Activated T-cell treated with anti-CD3 and anti-CD28 coated beads for 48 hours (primary cell): ENCODE results near the gene TRAF4.
A peak's percentile ranks its signal among the peaks of the same experiment; 100 is the strongest.
"Not testable (repeated sequence)": the region's sequence is repeated elsewhere in the genome, so short reads cannot be mapped to it uniquely, and the experiment has no call there.

Experiments
- DNase-seq: peaks from one replicate; pipeline ENCODE4 v3.0.0-alpha.2; 2020; ENCODE audit warnings: low read depth

TRAF4 gene

DNA sequence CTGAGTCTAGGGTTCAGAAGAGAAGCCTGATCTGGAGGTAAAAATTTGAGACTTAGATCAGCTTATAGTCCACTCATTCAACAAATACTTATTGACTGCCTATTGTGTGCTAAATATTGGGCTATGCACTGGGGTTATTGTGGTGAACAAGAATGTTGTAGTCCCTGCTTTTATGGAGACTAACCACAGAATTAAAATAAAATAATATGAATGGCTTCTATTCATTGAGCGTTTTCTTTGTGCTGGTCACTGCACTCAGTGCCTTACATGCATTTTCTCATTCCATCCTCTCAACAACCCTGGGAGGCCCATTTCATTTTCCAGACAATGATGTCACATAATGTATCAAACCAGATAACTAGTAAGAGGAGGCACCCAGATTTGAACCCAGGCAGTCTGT is 10.5 kb upstream of the TRAF4 start:
- no peak for DNase-seq

DNA sequence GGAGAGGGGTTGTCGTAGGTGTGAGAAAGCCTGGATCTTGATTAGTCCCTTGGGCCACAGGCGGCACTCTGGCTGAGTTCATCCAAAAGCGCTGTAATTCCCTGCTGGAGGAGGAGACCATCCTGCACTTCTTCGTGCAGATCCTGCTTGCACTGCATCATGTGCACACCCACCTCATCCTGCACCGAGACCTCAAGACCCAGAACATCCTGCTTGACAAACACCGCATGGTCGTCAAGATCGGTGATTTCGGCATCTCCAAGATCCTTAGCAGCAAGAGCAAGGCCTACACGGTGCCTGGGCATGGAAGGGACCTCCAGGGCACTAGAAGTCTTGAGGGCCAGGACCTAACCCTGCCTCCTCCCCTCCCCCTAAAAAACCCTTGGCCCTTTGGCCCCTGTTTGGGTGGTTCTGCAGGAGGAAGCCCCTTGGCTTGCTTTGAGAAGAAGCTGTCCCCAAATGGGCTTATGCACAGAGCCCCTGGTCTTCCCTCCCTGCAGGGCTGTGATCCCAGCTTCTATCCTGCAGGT is 9.0 kb upstream of the TRAF4 start:
- DNase-seq: no peak

GRCh38 chr17:28735242-28735722 is 8.5 kb upstream of the TRAF4 start:
- DNase-seq: no peak

- not testable (repeated sequence) for DNase-seq
Observed at GRCh38 chr17:28735913-28736769, 7.7 kb upstream of the TRAF4 start.

- no peak for DNase-seq
Observed at GRCh38 chr17:28737316-28737715, 6.5 kb upstream of the TRAF4 start.

- no peak for DNase-seq
Observed at GRCh38 chr17:28737770-28738679, 5.8 kb upstream of the TRAF4 start.

DNA sequence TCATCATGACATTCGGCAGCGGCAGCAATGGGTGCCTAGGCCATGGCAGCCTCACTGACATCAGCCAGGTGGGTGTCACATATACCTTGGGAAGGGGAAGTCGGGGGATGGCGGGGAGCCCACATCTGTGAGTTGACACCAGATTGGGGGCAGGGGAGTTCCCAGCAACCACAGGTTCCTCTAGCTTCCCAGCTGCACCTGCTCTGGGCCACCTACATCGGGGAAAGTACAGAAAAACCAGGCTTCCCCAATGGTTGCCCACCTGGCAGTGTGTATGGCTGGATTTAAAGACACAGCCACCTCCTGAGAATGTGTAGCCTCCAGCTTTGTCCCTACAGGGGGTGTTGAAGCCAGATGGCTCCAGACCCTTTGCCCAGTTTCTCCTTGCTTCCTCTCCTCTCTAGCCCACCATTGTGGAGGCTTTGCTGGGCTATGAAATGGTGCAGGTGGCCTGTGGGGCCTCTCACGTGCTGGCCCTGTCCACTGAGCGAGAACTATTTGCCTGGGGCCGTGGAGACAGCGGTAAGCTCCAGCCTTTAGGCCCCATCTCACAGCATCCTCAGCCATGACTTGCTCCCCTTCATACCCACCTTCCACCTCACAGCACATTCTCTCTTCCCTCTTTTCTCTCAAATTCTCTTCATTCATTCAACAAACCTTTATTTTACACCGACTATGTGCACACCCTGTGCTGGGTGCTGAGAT is 5.0 kb upstream of the TRAF4 start:
- DNase-seq: no peak

DNA sequence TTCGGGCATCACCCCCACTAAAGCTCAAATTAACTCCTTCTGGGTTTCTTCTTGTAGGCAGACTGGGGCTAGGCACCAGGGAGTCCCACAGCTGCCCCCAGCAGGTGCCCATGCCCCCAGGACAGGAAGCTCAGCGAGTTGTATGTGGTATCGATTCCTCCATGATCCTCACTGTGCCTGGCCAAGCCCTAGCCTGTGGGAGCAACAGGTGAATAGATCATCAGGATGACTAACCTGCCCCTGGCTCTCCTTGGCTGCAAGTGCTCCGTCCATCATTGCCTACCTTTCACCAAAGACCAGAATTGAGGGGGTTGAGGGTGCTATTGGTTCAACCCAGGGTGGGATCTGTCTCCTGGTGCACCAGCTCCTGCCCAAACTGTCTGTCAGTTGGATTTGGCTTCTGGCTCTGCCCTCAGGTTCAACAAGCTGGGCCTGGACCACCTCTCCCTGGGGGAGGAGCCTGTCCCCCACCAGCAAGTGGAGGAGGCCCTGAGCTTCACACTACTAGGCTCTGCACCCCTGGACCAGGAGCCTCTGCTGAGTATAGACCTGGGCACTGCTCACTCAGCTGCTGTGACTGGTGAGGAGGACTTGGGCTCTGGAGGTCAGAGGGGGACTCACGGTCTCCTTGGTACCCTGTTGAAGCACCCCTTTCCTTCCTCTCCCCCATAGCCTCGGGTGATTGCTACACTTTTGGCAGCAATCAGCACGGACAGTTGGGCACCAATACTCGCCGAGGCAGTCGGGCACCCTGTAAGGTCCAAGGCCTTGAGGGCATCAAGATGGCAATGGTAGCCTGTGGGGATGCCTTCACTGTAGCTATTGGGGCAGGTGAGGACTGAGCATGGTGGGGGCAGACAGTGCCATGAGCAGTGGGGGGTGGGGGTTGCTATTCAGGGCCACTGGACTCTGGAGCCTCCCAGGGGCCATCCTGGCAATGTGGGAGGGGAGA is 3.1 kb upstream of the TRAF4 start:
- no peak for DNase-seq

GRCh38 chr17:28741358-28742349 is 2.2 kb upstream of the TRAF4 start:
- no peak for DNase-seq

DNA sequence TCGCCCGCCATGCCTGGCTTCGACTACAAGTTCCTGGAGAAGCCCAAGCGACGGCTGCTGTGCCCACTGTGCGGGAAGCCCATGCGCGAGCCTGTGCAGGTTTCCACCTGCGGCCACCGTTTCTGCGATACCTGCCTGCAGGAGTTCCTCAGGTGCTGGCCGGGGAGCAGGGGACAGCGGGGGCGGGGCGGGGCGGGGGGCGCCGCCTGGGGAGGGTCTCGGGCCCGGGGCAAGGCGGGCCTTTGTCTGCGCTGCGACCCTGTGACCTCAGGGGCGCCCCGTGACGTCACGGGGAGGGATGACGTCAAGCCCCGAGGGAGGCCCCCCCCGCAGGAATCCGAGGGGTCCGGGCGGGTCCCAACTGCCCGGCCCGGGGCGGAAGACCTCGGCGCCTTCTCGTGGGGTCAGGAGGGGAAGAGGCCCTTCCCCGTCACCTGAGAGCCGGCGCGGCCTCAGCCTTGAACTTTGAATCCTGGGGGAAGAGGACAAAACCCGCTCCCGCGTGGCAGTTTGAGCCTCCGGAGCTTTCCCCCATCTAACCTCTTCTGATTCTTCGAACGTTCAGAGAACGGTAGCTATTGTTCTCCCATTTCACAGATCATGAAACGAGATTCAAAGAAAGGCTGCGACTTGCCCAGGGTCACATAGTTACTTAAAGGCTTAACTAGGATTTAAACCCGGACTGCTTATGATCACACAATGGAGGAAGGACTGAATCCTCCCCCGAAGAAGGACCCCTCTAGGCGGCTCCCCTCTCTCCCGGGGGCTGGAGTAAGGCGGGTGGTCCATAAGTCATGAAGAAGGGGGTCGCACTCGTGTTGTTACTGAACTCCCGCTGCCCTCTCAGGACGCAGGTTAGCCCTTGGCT is 527 bp downstream of the TRAF4 start:
- peak; percentile 70 for DNase-seq

DNA sequence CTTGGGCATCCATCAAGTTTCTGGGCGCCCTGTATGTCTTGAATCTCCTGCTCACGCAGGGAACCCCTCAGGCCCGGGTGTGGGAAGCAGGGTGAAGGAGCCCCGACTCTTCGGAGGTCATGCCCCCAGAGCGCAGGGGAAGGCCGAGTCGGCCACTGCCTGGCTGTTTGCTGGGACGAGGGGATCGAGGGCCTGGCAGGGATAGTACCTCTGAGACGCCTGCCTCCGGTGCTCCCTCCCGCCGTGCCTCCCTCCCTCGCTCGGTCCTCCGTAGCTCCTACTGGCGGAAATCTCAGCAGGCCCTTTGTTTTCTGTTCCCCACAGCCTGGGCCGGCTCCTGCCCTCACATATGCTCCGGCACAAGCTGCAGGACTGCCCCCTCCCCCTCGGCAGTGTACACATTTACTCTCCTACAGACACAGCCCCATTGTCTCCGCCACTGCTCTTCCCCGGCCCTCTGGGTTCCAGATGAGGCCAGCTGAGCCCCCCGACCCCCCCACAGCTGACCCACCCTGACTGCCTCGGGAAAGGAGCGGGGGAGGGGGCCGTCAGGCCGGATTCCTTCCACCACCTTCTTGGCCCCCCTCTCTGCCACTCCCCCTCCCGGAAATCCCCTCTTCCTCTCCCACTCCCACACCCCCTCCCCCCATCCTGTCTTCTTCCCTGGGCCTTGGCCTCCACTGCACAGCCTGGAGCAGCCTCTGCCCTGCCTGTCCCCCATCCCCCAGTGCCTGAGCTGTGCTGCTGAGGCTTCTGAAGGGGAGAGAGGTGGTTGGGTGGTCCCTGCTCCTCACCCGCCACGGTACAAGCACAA is 1.4 kb downstream of the TRAF4 start:
- no peak for DNase-seq

DNA sequence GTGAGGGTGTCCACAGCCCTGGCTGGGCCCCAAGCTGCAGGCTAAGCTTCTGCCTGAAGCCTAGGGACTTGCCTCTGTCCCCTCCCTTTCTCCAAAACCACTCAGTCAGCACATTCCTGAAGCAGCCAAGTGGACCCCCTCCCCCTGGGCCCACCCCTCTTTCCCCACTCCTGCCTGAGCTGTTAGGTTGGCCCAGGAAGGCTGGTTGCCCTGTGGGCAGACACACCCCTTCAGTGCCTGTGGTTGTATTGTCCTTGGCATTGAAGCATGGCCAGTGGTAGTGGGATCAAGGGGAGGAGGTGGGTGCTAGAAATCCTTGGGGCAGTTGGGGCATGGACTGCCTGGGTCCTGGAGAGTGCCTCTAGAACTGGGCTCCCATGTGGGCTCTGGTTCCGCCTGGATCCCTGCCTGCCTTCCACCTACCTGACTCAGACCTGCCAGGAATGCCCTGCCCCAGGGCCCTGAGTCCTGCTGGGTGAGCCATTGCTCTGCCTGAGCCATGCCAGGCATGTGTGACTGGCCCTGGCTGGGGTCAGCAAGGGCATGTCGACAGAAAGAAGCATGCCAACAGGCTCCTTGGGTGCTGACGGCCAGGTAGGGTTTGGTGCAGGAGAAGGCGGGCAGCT is 2.1 kb downstream of the TRAF4 start:
- no peak for DNase-seq

GRCh38 chr17:28746611-28747050 is 2.8 kb downstream of the TRAF4 start:
- no peak for DNase-seq

DNA sequence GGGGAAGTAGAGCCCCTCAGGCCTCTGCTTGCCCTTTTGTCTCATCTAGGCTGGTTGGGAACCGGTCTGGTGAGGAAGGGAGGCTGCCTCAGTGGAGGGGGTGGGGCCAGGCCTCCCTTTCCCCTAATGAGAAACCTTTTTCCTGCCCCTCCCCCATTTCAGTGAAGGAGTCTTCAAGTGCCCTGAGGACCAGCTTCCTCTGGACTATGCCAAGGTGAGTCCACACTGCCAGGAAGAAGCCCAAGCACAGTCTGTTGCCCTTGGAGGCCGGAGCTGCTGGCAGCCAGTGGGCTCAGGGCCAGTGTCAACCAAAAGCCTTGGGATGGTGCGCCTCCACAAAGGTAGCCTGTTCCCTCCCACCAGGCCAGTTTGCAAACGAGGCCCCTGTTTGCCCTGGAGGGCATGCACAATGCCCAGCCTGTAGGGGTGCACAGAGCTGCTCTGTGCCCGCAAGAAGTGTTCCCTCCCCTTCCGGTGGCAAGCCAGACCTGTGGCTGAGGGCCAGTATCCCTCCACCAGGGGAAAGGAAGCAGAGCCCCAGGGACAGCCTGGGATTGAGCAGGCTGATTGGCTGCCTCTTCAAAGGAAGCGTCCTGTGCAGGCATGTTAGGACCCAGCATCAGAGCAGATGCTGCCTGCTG is 3.4 kb downstream of the TRAF4 start:
- DNase-seq: no peak

- DNase-seq: no peak
Observed at GRCh38 chr17:28747801-28748750, 4.3 kb downstream of the TRAF4 start.
